HCT116 (cell line): ENCODE results near the gene CENPP. TPM values are rescaled to one million over a fixed set of nuclear protein-coding genes. Genes with fewer than 3 reads are reported as not detected.

ENCODE experiments used
- ATAC-seq: fragments of 200-7000 bp; cut with Tn5 transposase; 2 replicates; pipeline ENCODE4 v1.9.1; 2020; ENCODE audit warnings: mild to moderate bottlenecking, moderate library complexity
- BruUV-seq: library from RNA; stranded (reverse); fragments of 400-500 nt; replicated peaks from 2 replicates; lab custom pipeline; 2021; lab: Mats Ljungman, UMichigan
- CTCF ChIA-PET: fragments of 300-600 bp; sonication (Branson Sonifier 250); formaldehyde crosslinking; loops from one replicate; lab custom pipeline; 2021; ENCODE audit warnings: antibody characterized with exemption; lab: Charles Lee
- POLR2A ChIA-PET: fragments of 300-600, 350-600 bp; sonication (Branson Sonifier 250); formaldehyde crosslinking; loops from one replicate; lab custom pipeline; 2021; ENCODE audit warnings: antibody characterized with exemption; lab: Charles Lee
- RAD21 ChIA-PET, 2 experiments: fragments of 300-600 bp; sonication (Branson Sonifier 250); formaldehyde crosslinking; loops; one replicate each; lab custom pipeline; 2023; ENCODE audit warnings: low total read pairs in 2 of 2; ENCODE audit not compliant: uncharacterized antibody in 2 of 2, unreplicated experiment in 2 of 2, low non-redundant PET in 1 of 2; lab: Charles Lee
- DNase-seq: peaks from one replicate; pipeline ENCODE4 v3.0.0-alpha.2; 2010; ENCODE audit warnings: low read depth, low spot score
- H2AFZ ChIP-seq: fragments of 200-600 bp; shearing (Covaris generic), sonication (generic); 2 replicates; pipeline ENCODE4 v1.6.1; 2017; ENCODE audit warnings: low read depth, mixed run types, mixed read lengths, antibody characterized with exemption, low read length; ENCODE audit not compliant: poor library complexity, severe bottlenecking
- H3K27ac ChIP-seq: 2 replicates; pipeline ENCODE4 v1.5.1; 2012; ENCODE audit warnings: low read depth, low read length
- H3K27me3 ChIP-seq: fragments of 200-600 bp; sonication (generic); 2 replicates; pipeline ENCODE4 v1.6.1; 2016; ENCODE audit warnings: mixed run types, low read length, mixed read lengths; ENCODE audit not compliant: insufficient read depth
- H3K36me3 ChIP-seq, 2 experiments: fragments of 200-500 bp in 1 of 2; fragments of 200-600 bp in 1 of 2; sonication (Bioruptor generic) in 1 of 2; sonication (generic) in 1 of 2; 2 replicates each; pipeline versions ENCODE4 v1.5.1 to v1.6.1; 2014 to 2016; ENCODE audit warnings: low read length in 2 of 2, inconsistent platforms in 1 of 2, mixed read lengths in 1 of 2, mixed run types in 1 of 2; ENCODE audit not compliant: insufficient read depth in 2 of 2, control insufficient read depth in 1 of 2
- H3K4me1 ChIP-seq, 2 experiments: fragments of 200-600 bp in 1 of 2; sonication (generic) in 1 of 2; 2 replicates each; pipeline versions ENCODE4 v1.5.1 to v1.6.1; 2012 to 2017; ENCODE audit warnings: low read length in 2 of 2, inconsistent platforms in 1 of 2, mild to moderate bottlenecking in 1 of 2, mixed read lengths in 1 of 2, mixed run types in 1 of 2, moderate library complexity in 1 of 2; ENCODE audit not compliant: insufficient read depth in 2 of 2, control insufficient read depth in 1 of 2
- H3K4me2 ChIP-seq: fragments of 200-600 bp; sonication (generic); 2 replicates; pipeline ENCODE4 v1.6.1; 2017; ENCODE audit warnings: mixed run types, low read length, mixed read lengths
- H3K4me3 ChIP-seq, 2 experiments: fragments of 200-600 bp in 1 of 2; sonication (generic) in 1 of 2; replicated peaks in 1 of 2; 2 replicates each; pipeline ENCODE4 v1.5.1; 2011 to 2016; ENCODE audit warnings: low read length in 2 of 2, control low read depth in 1 of 2, low read depth in 1 of 2, mild to moderate bottlenecking in 1 of 2, mixed read lengths in 1 of 2, mixed run types in 1 of 2
- H3K79me2 ChIP-seq: fragments of 200-600 bp; sonication (generic); 2 replicates; pipeline ENCODE4 v1.6.1; 2017; ENCODE audit warnings: mild to moderate bottlenecking, mixed run types, low read length, moderate library complexity, mixed read lengths; ENCODE audit not compliant: insufficient read depth
- H3K9ac ChIP-seq: fragments of 200-600 bp; sonication (generic); 2 replicates; pipeline ENCODE4 v1.6.1; 2016; ENCODE audit warnings: low read length, mixed read lengths
- H3K9me2 ChIP-seq: fragments of 200-600 bp; sonication (generic), shearing (Covaris generic); 2 replicates; pipeline ENCODE4 v1.6.1; 2017; ENCODE audit warnings: mixed run types, mild to moderate bottlenecking, moderate library complexity; ENCODE audit not compliant: insufficient read depth
- H3K9me3 ChIP-seq, 2 experiments: fragments of 200-500 bp in 1 of 2; fragments of 200-600 bp in 1 of 2; sonication (Bioruptor generic) in 1 of 2; sonication (generic) in 1 of 2; 2 replicates each; pipeline ENCODE4 v1.6.1; 2014 to 2017; ENCODE audit warnings: low read length in 2 of 2, mixed read lengths in 2 of 2, inconsistent platforms in 1 of 2, low read depth in 1 of 2, mild to moderate bottlenecking in 1 of 2, mixed run types in 1 of 2, moderate library complexity in 1 of 2; ENCODE audit not compliant: control insufficient read depth in 1 of 2, insufficient read depth in 1 of 2
- H4K20me1 ChIP-seq: fragments of 200-600 bp; sonication (generic), shearing (Covaris generic); 2 replicates; pipeline ENCODE4 v1.6.1; 2017; ENCODE audit warnings: mixed run types, mild to moderate bottlenecking, moderate library complexity; ENCODE audit not compliant: insufficient read depth
- CBX3 ChIP-seq: IDR thresholded peaks from 2 replicates; pipeline ENCODE4 v1.6.1; 2012; ENCODE audit warnings: low read depth
- CEBPB ChIP-seq: IDR thresholded peaks from 2 replicates; pipeline ENCODE4 v1.6.1; 2012; ENCODE audit warnings: low read depth
- EZH2 ChIP-seq: fragments of 200-600 bp; sonication (generic); IDR thresholded peaks from 2 replicates; pipeline ENCODE4 v1.6.1; 2017; ENCODE audit warnings: antibody characterized with exemption, mixed run types
- EZH2phosphoT487 ChIP-seq: fragments of 200-600 bp; IDR thresholded peaks from 2 replicates; pipeline ENCODE4 v1.6.1; 2018; ENCODE audit warnings: antibody characterized with exemption, borderline replicate concordance
- FOSL1 ChIP-seq: IDR thresholded peaks from 2 replicates; pipeline ENCODE4 v1.6.1; 2012; ENCODE audit warnings: low read depth
- JUND ChIP-seq: IDR thresholded peaks from 2 replicates; pipeline ENCODE4 v1.6.1; 2012
- POLR2A ChIP-seq: IDR thresholded peaks from 2 replicates; pipeline ENCODE4 v1.7.0; 2011; ENCODE audit warnings: borderline replicate concordance; ENCODE audit not compliant: insufficient read depth, insufficient read length; ENCODE audit errors: extremely low read depth
- RAD21 ChIP-seq: IDR thresholded peaks from 2 replicates; pipeline ENCODE4 v1.6.1; 2012; ENCODE audit warnings: low read depth, mild to moderate bottlenecking
- SP1 ChIP-seq: IDR thresholded peaks from 2 replicates; pipeline ENCODE4 v1.6.1; 2012; ENCODE audit warnings: low read depth
- SRF ChIP-seq: IDR thresholded peaks from 2 replicates; pipeline ENCODE4 v1.6.1; 2012; ENCODE audit warnings: low read depth
- TCF7L2 ChIP-seq: IDR thresholded peaks from 2 replicates; pipeline ENCODE4 v1.7.0; 2011; ENCODE audit warnings: borderline replicate concordance, inconsistent platforms; ENCODE audit not compliant: insufficient read depth, insufficient read length; ENCODE audit errors: extremely low read depth
- intact Hi-C: fragments of 100-400 bp; cut with micrococcal nuclease; formaldehyde crosslinking; loops from 2 replicates; pipeline ENCODE4 v1.10.0; 2022
- total RNA-seq: library from RNA; stranded (reverse); gene quantifications from one replicate; pipeline ENCODE4 v1.2.1, GENCODE V29; 2021; ENCODE audit not compliant: unreplicated experiment
- TF ChIP-seq, protein P1 (sequence below): IDR thresholded peaks from 2 replicates; pipeline ENCODE4 v1.6.1; 2012
- TF ChIP-seq, protein P2 (sequence below): IDR thresholded peaks from 2 replicates; pipeline ENCODE4 v1.6.1; 2011; ENCODE audit warnings: mild to moderate bottlenecking, low read length, moderate library complexity; ENCODE audit not compliant: insufficient replicate concordance; ENCODE audit errors: extremely low read depth
- TF ChIP-seq, protein P3 (sequence below), 3 experiments: fragments of 200-600 bp in 1 of 3; sonication (generic) in 1 of 3; IDR thresholded peaks in 2 of 3; conservative IDR thresholded peaks in 1 of 3; 2 replicates each; pipeline ENCODE4 v1.5.1; 2012 to 2017; ENCODE audit warnings: low read depth in 2 of 3, low read length in 2 of 3, antibody characterized with exemption in 1 of 3, borderline replicate concordance in 1 of 3, control low read depth in 1 of 3, mild to moderate bottlenecking in 1 of 3, mixed read lengths in 1 of 3, mixed run types in 1 of 3, moderate library complexity in 1 of 3; ENCODE audit not compliant: insufficient read depth in 1 of 3

CENPP gene
- total RNA-seq, 1 experiment from 2014 or later, result 7.0 TPM

DNA sequence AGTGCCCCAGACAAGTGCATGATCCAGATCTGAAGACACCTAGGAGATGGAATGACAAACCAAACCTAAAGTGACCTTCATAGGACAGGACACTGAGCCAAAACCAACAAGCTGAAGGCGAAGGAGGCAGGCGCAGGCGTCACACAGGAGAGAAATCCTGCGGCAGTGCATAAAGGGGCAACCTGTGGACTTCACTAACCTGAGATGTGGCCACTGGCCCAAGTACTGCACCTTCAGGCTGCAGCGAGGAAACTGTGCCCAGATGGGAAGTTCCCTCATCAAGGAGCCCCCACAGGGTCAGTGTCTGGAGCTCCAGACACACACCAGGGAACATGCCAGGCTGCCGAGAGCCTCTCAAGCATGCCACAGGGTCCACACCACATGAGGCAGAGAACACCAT, 340.5 kb downstream of the CENPP start:
- TF ChIP-seq RAD21 (no peak), CEBPB (no peak), EZH2phosphoT487 (no peak), TCF7L2 (no peak), FOSL1 (no peak), EZH2 (no peak), JUND (no peak), CBX3 (no peak), SRF (no peak), POLR2A (no peak), SP1 (no peak)
- TF ChIP-seq, protein P1, sequence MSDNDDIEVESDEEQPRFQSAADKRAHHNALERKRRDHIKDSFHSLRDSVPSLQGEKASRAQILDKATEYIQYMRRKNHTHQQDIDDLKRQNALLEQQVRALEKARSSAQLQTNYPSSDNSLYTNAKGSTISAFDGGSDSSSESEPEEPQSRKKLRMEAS, result no peak
- TF ChIP-seq, protein P2, sequence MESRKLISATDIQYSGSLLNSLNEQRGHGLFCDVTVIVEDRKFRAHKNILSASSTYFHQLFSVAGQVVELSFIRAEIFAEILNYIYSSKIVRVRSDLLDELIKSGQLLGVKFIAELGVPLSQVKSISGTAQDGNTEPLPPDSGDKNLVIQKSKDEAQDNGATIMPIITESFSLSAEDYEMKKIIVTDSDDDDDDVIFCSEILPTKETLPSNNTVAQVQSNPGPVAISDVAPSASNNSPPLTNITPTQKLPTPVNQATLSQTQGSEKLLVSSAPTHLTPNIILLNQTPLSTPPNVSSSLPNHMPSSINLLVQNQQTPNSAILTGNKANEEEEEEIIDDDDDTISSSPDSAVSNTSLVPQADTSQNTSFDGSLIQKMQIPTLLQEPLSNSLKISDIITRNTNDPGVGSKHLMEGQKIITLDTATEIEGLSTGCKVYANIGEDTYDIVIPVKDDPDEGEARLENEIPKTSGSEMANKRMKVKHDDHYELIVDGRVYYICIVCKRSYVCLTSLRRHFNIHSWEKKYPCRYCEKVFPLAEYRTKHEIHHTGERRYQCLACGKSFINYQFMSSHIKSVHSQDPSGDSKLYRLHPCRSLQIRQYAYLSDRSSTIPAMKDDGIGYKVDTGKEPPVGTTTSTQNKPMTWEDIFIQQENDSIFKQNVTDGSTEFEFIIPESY, result no peak
- TF ChIP-seq, protein P3, sequence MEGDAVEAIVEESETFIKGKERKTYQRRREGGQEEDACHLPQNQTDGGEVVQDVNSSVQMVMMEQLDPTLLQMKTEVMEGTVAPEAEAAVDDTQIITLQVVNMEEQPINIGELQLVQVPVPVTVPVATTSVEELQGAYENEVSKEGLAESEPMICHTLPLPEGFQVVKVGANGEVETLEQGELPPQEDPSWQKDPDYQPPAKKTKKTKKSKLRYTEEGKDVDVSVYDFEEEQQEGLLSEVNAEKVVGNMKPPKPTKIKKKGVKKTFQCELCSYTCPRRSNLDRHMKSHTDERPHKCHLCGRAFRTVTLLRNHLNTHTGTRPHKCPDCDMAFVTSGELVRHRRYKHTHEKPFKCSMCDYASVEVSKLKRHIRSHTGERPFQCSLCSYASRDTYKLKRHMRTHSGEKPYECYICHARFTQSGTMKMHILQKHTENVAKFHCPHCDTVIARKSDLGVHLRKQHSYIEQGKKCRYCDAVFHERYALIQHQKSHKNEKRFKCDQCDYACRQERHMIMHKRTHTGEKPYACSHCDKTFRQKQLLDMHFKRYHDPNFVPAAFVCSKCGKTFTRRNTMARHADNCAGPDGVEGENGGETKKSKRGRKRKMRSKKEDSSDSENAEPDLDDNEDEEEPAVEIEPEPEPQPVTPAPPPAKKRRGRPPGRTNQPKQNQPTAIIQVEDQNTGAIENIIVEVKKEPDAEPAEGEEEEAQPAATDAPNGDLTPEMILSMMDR (IDR thresholded peaks at IDR 0.05 in 2 of 3, conservative IDR thresholded peaks at IDR 0.05 in 1 of 3; ENCODE audit: borderline replicate concordance in 1 of 3, insufficient read depth in 1 of 3, low read depth in 2 of 3, low read length in 2 of 3), result no peak
- ChIA-PET RAD21 (no interaction called here), CTCF (no interaction called here), POLR2A (no interaction called here)
- Histone ChIP-seq H3K4me3 (no peak overlapping the region), H3K36me3 (peaks cover 3 to 10% of the 10 kb centered on the region in 2 experiments; a peak in 1 of 4 replicates), H3K9me3 (no peaks in the 10 kb centered on the region), H3K27ac (no peak overlapping the region), H3K9me2 (no peaks in the 10 kb centered on the region), H2AFZ (no peak overlapping the region), H3K79me2 (peaks cover 95% of the 10 kb centered on the region), H3K4me1 (peaks cover 7 to 10% of the 10 kb centered on the region in 2 experiments; a peak in 3 of 4 replicates), H3K4me2 (no peak overlapping the region), H3K27me3 (no peaks in the 10 kb centered on the region), H3K9ac (no peak overlapping the region), H4K20me1 (no peaks in the 10 kb centered on the region)
- ATAC-seq (no peak), DNase-seq (no peak)
- BruUV-seq, result no TSS peak
- intact Hi-C loops, result no loop called here
